GM10248 (cell line): ENCODE measurements around the gene CYP46A1.

Experiments
- CTCF ChIA-PET: fragments of 300-600 bp; sonication (Branson Sonifier 250); formaldehyde crosslinking; extraction: SDS; loops from one replicate; lab custom pipeline; 2021; ENCODE audit warnings: antibody characterized with exemption; lab: Yijun Ruan, JAX
- POLR2A ChIA-PET: fragments of 350-650 bp; sonication (Branson Sonifier 250); formaldehyde crosslinking; extraction: SDS; loops from one replicate; lab custom pipeline; 2020; ENCODE audit warnings: antibody characterized with exemption; lab: Yijun Ruan, JAX
- DNase-seq: peaks from one replicate; pipeline ENCODE4 v3.0.0; 2012; ENCODE audit errors: extremely low spot score
- TF ChIP-seq, protein P1 (sequence below): IDR thresholded peaks from 2 replicates; pipeline ENCODE4 v1.5.1; 2012; ENCODE audit warnings: mild to moderate bottlenecking, low read depth; ENCODE audit errors: extremely low read depth, missing control alignments, control extremely low read depth

CYP46A1 gene

DNA sequence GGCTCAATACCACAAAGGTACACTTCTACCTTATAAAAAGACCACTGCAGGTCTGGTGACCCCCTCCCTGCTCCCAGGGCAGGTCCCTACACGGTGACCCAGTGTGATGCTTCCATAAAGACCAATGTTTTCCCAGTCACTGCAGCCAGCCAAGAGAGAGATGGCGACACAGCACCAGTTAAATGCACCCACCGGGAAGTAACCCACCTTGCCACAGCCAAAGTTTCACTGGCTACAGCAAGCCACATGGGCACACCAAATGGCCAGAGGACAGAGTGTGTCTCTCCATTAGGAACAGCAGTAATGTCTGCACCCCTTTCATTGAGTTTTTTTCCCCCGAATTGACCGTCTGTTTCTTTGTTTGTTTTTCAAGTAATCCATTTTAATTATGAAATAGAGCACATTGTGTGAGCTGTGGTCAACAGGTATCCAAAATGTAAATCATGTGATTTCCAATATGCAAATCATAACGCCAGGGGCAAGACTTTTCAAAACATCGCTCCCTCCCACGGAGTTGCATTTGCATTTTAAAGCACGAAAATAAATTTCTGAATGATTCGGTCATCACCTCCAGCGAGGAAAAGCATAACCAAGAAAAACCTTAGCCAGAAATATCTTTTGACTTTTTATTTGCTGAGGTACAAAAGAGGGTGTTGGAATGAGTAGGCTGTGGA is 60.2 kb downstream of the CYP46A1 start:
- CTCF ChIA-PET = interaction anchor here (0.9 kb wide), 1 partner anchor 8 kb away, joined by 3 read pairs; no protein-coding TSS in a partner anchor
- TF ChIP-seq, protein P1, sequence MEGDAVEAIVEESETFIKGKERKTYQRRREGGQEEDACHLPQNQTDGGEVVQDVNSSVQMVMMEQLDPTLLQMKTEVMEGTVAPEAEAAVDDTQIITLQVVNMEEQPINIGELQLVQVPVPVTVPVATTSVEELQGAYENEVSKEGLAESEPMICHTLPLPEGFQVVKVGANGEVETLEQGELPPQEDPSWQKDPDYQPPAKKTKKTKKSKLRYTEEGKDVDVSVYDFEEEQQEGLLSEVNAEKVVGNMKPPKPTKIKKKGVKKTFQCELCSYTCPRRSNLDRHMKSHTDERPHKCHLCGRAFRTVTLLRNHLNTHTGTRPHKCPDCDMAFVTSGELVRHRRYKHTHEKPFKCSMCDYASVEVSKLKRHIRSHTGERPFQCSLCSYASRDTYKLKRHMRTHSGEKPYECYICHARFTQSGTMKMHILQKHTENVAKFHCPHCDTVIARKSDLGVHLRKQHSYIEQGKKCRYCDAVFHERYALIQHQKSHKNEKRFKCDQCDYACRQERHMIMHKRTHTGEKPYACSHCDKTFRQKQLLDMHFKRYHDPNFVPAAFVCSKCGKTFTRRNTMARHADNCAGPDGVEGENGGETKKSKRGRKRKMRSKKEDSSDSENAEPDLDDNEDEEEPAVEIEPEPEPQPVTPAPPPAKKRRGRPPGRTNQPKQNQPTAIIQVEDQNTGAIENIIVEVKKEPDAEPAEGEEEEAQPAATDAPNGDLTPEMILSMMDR = no peak
- POLR2A ChIA-PET = no interaction called here
- no peak for DNase-seq

DNA sequence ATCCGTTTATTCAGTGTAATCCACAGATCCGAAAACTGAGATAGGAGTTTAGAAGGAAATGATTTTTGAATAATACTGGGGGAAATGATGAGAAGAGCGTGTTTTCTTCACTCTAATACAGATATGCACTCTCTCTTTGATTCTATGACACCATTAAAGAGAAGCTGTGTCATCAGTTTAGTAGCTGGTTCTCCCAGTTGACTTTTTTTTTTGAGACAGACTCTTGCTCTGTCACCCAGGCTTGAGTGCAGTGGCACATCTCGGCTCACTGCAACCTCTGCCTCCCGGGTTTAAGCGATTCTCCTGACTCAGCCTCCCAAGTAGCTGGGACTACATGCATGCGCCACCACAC is 60.8 kb downstream of the CYP46A1 start:
- DNase-seq = no peak
- ChIA-PET POLR2A (no interaction called here), CTCF (interaction anchor here (0.9 kb wide), 1 partner anchor 14 kb away, joined by 4 read pairs; no protein-coding TSS in a partner anchor)
- TF ChIP-seq, protein P1 = no peak

DNA sequence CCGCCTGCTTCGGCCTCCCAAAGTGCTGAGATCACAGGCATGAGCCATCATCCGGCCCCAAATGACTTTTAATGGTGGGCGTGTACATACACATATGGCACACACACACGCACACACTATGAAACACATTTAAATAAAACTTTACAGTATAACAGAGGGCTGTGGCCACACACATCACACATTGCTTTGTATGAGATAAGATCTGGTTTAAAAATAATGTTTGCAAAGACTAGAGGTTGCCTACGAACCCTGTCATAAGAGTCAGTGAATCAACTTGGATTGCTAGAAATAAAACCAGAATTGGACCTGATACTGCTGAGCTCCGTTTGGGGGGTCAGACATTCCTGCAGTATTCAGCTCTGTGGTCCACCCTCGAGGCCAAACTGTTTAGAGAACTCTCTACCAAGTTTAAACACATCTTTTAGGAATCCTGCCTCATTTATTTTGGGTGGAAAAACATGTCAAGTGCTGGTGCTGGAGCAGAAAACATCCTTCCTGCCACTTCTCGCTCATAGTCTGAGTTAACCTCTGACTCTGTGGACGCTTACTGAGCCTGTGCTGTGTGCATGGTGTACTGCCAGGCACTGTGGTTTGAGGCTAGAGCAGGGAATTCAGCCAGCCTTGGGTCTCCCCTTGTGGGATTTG is 61.3 kb downstream of the CYP46A1 start:
- DNase-seq = no peak
- CTCF ChIA-PET = interaction anchor here (0.9 kb wide), 1 partner anchor 15 kb away, joined by 4 read pairs; no protein-coding TSS in a partner anchor
- POLR2A ChIA-PET = no interaction called here
- TF ChIP-seq, protein P1 = no peak

DNA sequence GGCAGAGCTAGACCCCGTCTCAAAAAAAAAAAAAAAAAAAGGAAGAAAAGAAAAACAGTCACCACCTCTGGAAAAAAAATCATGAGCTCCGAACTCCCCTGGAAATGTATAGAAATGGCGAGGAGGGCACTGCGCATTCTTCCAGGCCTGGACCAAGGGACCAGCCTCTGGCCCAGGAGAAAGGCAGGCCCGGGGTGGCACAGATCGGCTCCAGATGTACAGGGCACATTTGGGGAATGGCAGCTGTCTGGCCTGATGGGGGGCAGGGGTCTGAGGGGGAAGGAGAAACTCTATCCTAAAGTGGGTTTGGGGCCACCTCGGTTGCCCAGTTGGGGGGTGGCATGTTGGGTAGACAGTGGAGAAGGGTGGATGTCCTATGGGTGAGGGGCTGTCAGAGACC is 63.1 kb downstream of the CYP46A1 start:
- CTCF ChIA-PET = interaction anchor here (0.8 to 1.1 kb wide), 2 partner anchors 13 to 17 kb away, joined by 3 read pairs; no protein-coding TSS in a partner anchor
- no peak for DNase-seq
- POLR2A ChIA-PET = no interaction called here
- TF ChIP-seq, protein P1 = no peak

DNA sequence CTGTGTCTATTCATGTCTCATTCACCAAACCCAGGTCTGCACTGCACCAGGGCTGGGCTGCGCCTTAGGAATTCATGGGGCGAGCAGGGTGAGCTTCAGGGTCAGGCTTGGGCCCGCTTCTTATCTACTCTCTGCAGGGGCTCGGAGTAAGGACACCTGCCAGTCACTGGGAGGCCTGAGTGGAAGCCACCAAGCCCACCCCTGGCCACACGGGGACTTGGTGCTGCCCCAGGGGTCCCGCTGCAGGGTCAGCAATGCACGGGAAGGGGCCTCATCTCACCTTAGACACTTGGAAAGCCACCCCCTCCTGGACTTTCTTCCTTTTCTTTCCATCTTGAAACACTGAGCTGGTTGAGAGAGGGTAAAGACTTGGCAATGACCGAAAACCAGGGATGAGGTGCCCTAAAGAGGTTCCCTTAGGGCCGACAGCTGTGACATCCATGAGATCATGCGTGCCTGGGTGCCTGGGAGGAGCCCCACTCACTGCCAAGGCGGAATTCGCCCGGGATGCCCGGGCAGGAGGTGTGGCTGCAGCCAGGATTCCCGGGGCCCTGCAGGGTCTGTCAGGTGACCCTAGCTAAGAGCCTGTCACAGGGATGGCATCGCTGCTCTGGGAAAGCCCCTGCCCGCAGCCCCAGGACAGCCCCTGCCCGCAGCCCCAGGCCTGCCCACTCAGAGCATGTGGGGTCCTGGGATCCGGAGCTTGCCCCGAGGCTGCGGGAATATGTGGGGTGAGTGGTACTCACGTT is 63.7 kb downstream of the CYP46A1 start:
- TF ChIP-seq, protein P1 = no peak
- ChIA-PET CTCF (interaction anchor here (0.8 to 1.1 kb wide), 2 partner anchors 13 to 18 kb away, joined by 3 read pairs; no protein-coding TSS in a partner anchor), POLR2A (no interaction called here)
- DNase-seq = no peak

DNA sequence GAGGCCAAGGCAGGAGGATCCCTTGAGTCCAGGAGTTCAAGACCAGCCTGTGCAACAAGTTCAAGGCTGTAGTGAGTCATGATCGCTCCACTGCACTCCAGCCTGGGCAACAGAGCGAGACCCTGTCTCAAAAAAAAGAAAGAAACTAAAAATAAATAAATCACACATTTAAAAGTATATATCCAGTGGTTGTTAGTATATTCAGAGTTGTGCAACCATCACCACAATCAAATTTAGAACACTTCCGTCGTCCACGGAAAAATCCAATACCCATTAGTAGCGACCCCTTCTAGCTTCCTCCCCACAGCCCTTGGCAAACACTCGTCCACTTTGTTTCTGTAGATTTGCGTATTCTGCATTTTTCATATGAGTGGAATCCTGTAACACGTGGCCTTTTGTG is 64.4 kb downstream of the CYP46A1 start:
- TF ChIP-seq, protein P1 = no peak
- CTCF ChIA-PET = no interaction called here
- POLR2A ChIA-PET = no interaction called here
- DNase-seq = no peak
